IMR-90 (cell line): ENCODE measurements around the gene DCN. TPM values are rescaled to one million over a fixed set of nuclear protein-coding genes. Genes with fewer than 3 reads are reported as not detected.

ENCODE experiments used
- ATAC-seq: fragments of 200-7000 bp; cut with Tn5 transposase; 2 replicates; pipeline ENCODE4 v1.9.1; 2020; ENCODE audit warnings: low read depth, mild to moderate bottlenecking, moderate library complexity
- BruUV-seq: library from RNA; stranded (reverse); fragments of 400-500 nt; replicated peaks from 2 replicates; lab custom pipeline; 2021; lab: Mats Ljungman, UMichigan
- CTCF ChIA-PET: fragments of 300-600 bp; formaldehyde crosslinking; extraction: SDS; loops from one replicate; lab custom pipeline; 2021; ENCODE audit warnings: antibody characterized with exemption; lab: Yijun Ruan, JAX
- POLR2A ChIA-PET: fragments of 300-600 bp; sonication (Branson Sonifier 250); formaldehyde crosslinking; loops from one replicate; lab custom pipeline; 2022; ENCODE audit warnings: antibody characterized with exemption; ENCODE audit not compliant: unreplicated experiment; lab: Charles Lee
- DNase-seq: peaks from one replicate; pipeline ENCODE4 v3.0.0; 2013
- H2AFZ ChIP-seq: replicated peaks from 2 replicates; pipeline ENCODE3; 2013; ENCODE audit warnings: low read length, mild to moderate bottlenecking; ENCODE audit not compliant: poor library complexity
- H2AK5ac ChIP-seq: 2 replicates; pipeline ENCODE4 v1.6.1; 2013; ENCODE audit warnings: low read depth, low read length, inconsistent platforms
- H2AK9ac ChIP-seq: replicated peaks from 2 replicates; pipeline ENCODE3; 2013; ENCODE audit warnings: mild to moderate bottlenecking, low read depth, low read length, moderate library complexity; ENCODE audit not compliant: poor library complexity
- H2BK120ac ChIP-seq: 2 replicates; pipeline ENCODE4 v1.6.1; 2013; ENCODE audit warnings: low read depth, low read length, inconsistent platforms
- H2BK15ac ChIP-seq: 3 replicates; pipeline ENCODE4 v1.6.1; 2013; ENCODE audit warnings: low read depth, low read length, inconsistent platforms
- H2BK20ac ChIP-seq: 2 replicates; pipeline ENCODE4 v1.6.1; 2013; ENCODE audit warnings: low read depth, mild to moderate bottlenecking, inconsistent platforms, low read length, moderate library complexity
- H2BK5ac ChIP-seq: 2 replicates; pipeline ENCODE4 v1.6.1; 2013; ENCODE audit warnings: mild to moderate bottlenecking, low read depth, low read length, inconsistent platforms; ENCODE audit not compliant: poor library complexity, severe bottlenecking
- H3K14ac ChIP-seq: replicated peaks from 2 replicates; pipeline ENCODE4 v1.6.1; 2013; ENCODE audit warnings: low read depth, low read length, inconsistent platforms
- H3K18ac ChIP-seq: 2 replicates; pipeline ENCODE4 v1.6.1; 2013; ENCODE audit warnings: low read depth, low read length, control low read depth
- H3K23ac ChIP-seq: 2 replicates; pipeline ENCODE4 v1.6.1; 2013; ENCODE audit warnings: low read depth, low read length, inconsistent platforms
- H3K27ac ChIP-seq: 2 replicates; pipeline ENCODE4 v1.5.1; 2013; ENCODE audit warnings: mild to moderate bottlenecking, control low read depth, low read length; ENCODE audit not compliant: insufficient read depth
- H3K27me3 ChIP-seq: 2 replicates; pipeline ENCODE4 v1.6.1; 2013; ENCODE audit warnings: low read length; ENCODE audit not compliant: control insufficient read depth, insufficient read depth
- H3K36me3 ChIP-seq: 2 replicates; pipeline ENCODE4 v1.6.1; 2013; ENCODE audit warnings: low read length, mixed read lengths; ENCODE audit not compliant: control insufficient read depth, insufficient read depth
- H3K4ac ChIP-seq: 2 replicates; pipeline ENCODE4 v1.6.1; 2013; ENCODE audit warnings: low read depth, low read length, inconsistent platforms
- H3K4me1 ChIP-seq: 2 replicates; pipeline ENCODE4 v1.6.1; 2013; ENCODE audit warnings: low read length, mixed read lengths; ENCODE audit not compliant: control insufficient read depth, insufficient read depth
- H3K4me2 ChIP-seq: 2 replicates; pipeline ENCODE4 v1.6.1; 2013; ENCODE audit warnings: low read depth, mild to moderate bottlenecking, control low read depth, low read length, moderate library complexity
- H3K4me3 ChIP-seq: 2 replicates; pipeline ENCODE4 v1.5.1; 2013; ENCODE audit warnings: low read depth, mild to moderate bottlenecking, control low read depth, low read length, moderate library complexity; ENCODE audit not compliant: insufficient read depth
- H3K56ac ChIP-seq: 2 replicates; pipeline ENCODE4 v1.6.1; 2013; ENCODE audit warnings: low read length, inconsistent platforms; ENCODE audit not compliant: insufficient read depth; ENCODE audit errors: extremely low read depth
- H3K79me1 ChIP-seq, 2 experiments: 2 replicates each; pipeline ENCODE4 v1.6.1; 2013; ENCODE audit warnings: low read length in 2 of 2, inconsistent platforms in 1 of 2, low read depth in 1 of 2
- H3K9ac ChIP-seq: 2 replicates; pipeline ENCODE4 v1.6.1; 2013; ENCODE audit warnings: low read depth, low read length, control low read depth
- H3K9me1 ChIP-seq: 2 replicates; pipeline ENCODE4 v1.6.1; 2013; ENCODE audit warnings: low read length, inconsistent platforms; ENCODE audit not compliant: insufficient read depth
- H3K9me3 ChIP-seq: 2 replicates; pipeline ENCODE4 v1.6.1; 2013; ENCODE audit warnings: low read length; ENCODE audit not compliant: control insufficient read depth, insufficient read depth
- H4K20me1 ChIP-seq: 2 replicates; pipeline ENCODE4 v1.6.1; 2013; ENCODE audit warnings: low read length, inconsistent platforms; ENCODE audit not compliant: insufficient read depth
- H4K5ac ChIP-seq: 2 replicates; pipeline ENCODE4 v1.6.1; 2013; ENCODE audit warnings: mild to moderate bottlenecking, low read depth, low read length, control low read depth
- H4K8ac ChIP-seq, 2 experiments: 2 replicates each; pipeline ENCODE4 v1.6.1; 2013; ENCODE audit warnings: low read depth in 2 of 2, low read length in 2 of 2, control low read depth in 1 of 2, inconsistent platforms in 1 of 2
- H4K91ac ChIP-seq: 2 replicates; pipeline ENCODE4 v1.6.1; 2013; ENCODE audit warnings: low read depth, low read length, inconsistent platforms; ENCODE audit not compliant: insufficient read depth
- BHLHE40 ChIP-seq: fragments of 150-350 bp; IDR thresholded peaks from 2 replicates; pipeline ENCODE4 v1.6.1; 2016; ENCODE audit warnings: mild to moderate bottlenecking, low read depth, low read length
- CEBPB ChIP-seq: IDR thresholded peaks from 2 replicates; pipeline ENCODE4 v1.6.1; 2012; ENCODE audit warnings: low read depth, low read length, improper control_type of control experiment
- CHD1 ChIP-seq: IDR thresholded peaks from 2 replicates; pipeline ENCODE4 v1.6.1; 2012; ENCODE audit warnings: low read depth, low read length, improper control_type of control experiment
- CTCF ChIP-seq: conservative IDR thresholded peaks from 2 replicates; pipeline ENCODE4 v1.5.1; 2012; ENCODE audit warnings: mild to moderate bottlenecking, low read depth, low read length, improper control_type of control experiment
- ELK1 ChIP-seq: fragments of 150-350 bp; IDR thresholded peaks from 2 replicates; pipeline ENCODE4 v1.6.1; 2016; ENCODE audit warnings: low read depth, mild to moderate bottlenecking, low read length, moderate library complexity, borderline replicate concordance
- FOS ChIP-seq: fragments of 150-350 bp; IDR thresholded peaks from 2 replicates; pipeline ENCODE4 v1.6.1; 2016; ENCODE audit warnings: low read depth, low read length
- MAFK ChIP-seq: IDR thresholded peaks from 2 replicates; pipeline ENCODE4 v1.6.1; 2012; ENCODE audit warnings: low read depth, low read length, improper control_type of control experiment
- MAZ ChIP-seq: IDR thresholded peaks from 2 replicates; pipeline ENCODE4 v1.6.1; 2012; ENCODE audit warnings: low read depth, mild to moderate bottlenecking, low read length, improper control_type of control experiment, moderate library complexity, borderline replicate concordance
- MXI1 ChIP-seq: IDR thresholded peaks from 2 replicates; pipeline ENCODE4 v1.6.1; 2012; ENCODE audit warnings: low read depth, mild to moderate bottlenecking, low read length, moderate library complexity, borderline replicate concordance
- NFE2L2 ChIP-seq: fragments of 150-350 bp; IDR thresholded peaks from 2 replicates; pipeline ENCODE4 v1.6.1; 2016; ENCODE audit warnings: low read depth, mild to moderate bottlenecking, low read length
- POLR2A ChIP-seq: IDR thresholded peaks from 2 replicates; pipeline ENCODE4 v1.6.1; 2012; ENCODE audit warnings: mild to moderate bottlenecking, low read depth, low read length
- RAD21 ChIP-seq: IDR thresholded peaks from 2 replicates; pipeline ENCODE4 v1.6.1; 2012; ENCODE audit warnings: low read length, improper control_type of control experiment
- RCOR1 ChIP-seq: IDR thresholded peaks from 2 replicates; pipeline ENCODE4 v1.6.1; 2012; ENCODE audit warnings: mild to moderate bottlenecking, low read length, improper control_type of control experiment; ENCODE audit not compliant: insufficient replicate concordance
- RFX5 ChIP-seq: IDR thresholded peaks from 2 replicates; pipeline ENCODE4 v1.8.0; 2012; ENCODE audit warnings: low read depth, mild to moderate bottlenecking, low read length, moderate library complexity
- SMC3 ChIP-seq: fragments of 150-350 bp; IDR thresholded peaks from 2 replicates; pipeline ENCODE4 v1.6.1; 2016; ENCODE audit warnings: low read depth, mild to moderate bottlenecking, antibody characterized with exemption, low read length, moderate library complexity
- USF2 ChIP-seq: fragments of 150-350 bp; IDR thresholded peaks from 2 replicates; pipeline ENCODE4 v1.6.1; 2017; ENCODE audit warnings: mild to moderate bottlenecking, antibody characterized with exemption, low read length, low read depth
- WGBS, 2 experiments: methylation state at CpG; one replicate each; pipeline versions ENCODE4 v1.1.5 to v1.1.7; 2013; ENCODE audit warnings: missing lambda C conversion rate in 2 of 2; ENCODE audit not compliant: insufficient read length in 1 of 2; ENCODE audit errors: extremely low coverage in 2 of 2; 5-methylcytosine and 5-hydroxymethylcytosine counted together
- dilution Hi-C: fragments of 300-500 bp; cut with HindIII; formaldehyde crosslinking; loops from one replicate; pipeline ENCODE4 v1.14.3; 2018; ENCODE audit warnings: low sequenced_read_pairs; ENCODE audit not compliant: unreplicated experiment
- in situ Hi-C: fragments of 300-500 bp; cut with MboI; formaldehyde crosslinking; loops from 3 replicates; pipeline ENCODE4 v1.14.3; 2019; ENCODE audit warnings: low sequenced_read_pairs, inconsistent platforms, mixed read lengths
- intact Hi-C: fragments of 100-400 bp; cut with micrococcal nuclease; formaldehyde crosslinking; loops from 2 replicates; pipeline ENCODE4 v1.10.0; 2022
- polyA plus RNA-seq, 3 experiments: library from polyadenylated mRNA; depleted of rRNA; stranded (reverse); fragments of >200 nt; gene quantifications; 2 replicates each; pipeline ENCODE4 v1.2.3, GENCODE V29; 2012; ENCODE audit warnings: low replicate concordance in 1 of 3
- total RNA-seq: library from RNA; depleted of rRNA; stranded (reverse); fragments of >200 nt; gene quantifications from 2 replicates; pipeline ENCODE4 v1.2.3, GENCODE V29; 2012

Gene DCN
- total and polyA plus RNA-seq, 2 of the 4 experiments (the other 2 are of a cell fraction), result 241 to 965 TPM

- H3K4me3 ChIP-seq, result no peak overlapping the region
- CTCF ChIA-PET, result interaction anchor here (1.5 kb wide), 1 partner anchor 166 kb away, joined by 5 read pairs; no protein-coding TSS in a partner anchor
Observed at GRCh38 chr12:91144053-91144452, 38.6 kb downstream of the DCN start.

More at GRCh38 chr12:91144053-91144452, 38.6 kb downstream of the DCN start:
- Histone ChIP-seq H3K79me1 (no peaks in the 10 kb centered on the region), H3K56ac (no peak overlapping the region), H3K4me2 (no peak overlapping the region), H2BK120ac (peak overlapping the region; percentile 24), H3K4me1 (peaks cover 11% of the 10 kb centered on the region), H3K9ac (no peak overlapping the region), H3K27me3 (no peaks in the 10 kb centered on the region), H4K5ac (no peak overlapping the region), H2BK15ac (no peak overlapping the region), H2BK20ac (peak overlapping the region; percentile 32; the same call in 1 of the 2 replicates), H3K4ac (no peak overlapping the region), H2AK5ac (no peak overlapping the region), H2AK9ac (no peak overlapping the region), H3K14ac (no peak overlapping the region; the same call in 1 of the 2 replicates), H3K9me3 (no peaks in the 10 kb centered on the region), H3K36me3 (peaks cover 32% of the 10 kb centered on the region), H3K9me1 (peaks cover 4% of the 10 kb centered on the region), H2BK5ac (peak overlapping the region; percentile 3), H4K20me1 (no peaks in the 10 kb centered on the region), H4K91ac (0 out of 2 replicates have a peak overlapping the region, but pooled peaks have one; percentile 31), H3K23ac (peak overlapping the region; percentile 21; the same call in 1 of the 2 replicates), H3K18ac (no peak overlapping the region), H3K27ac (no peak overlapping the region), H4K8ac (no peak overlapping the region), H2AFZ (no peak overlapping the region)
- intact Hi-C loops (no loop called here), dilution Hi-C loops (no loop called here), in situ Hi-C loops (loop anchor here (10.0 kb wide), 1 partner anchor 159 kb away; no protein-coding TSS in a partner anchor)
- BruUV-seq, result no TSS peak
- no peak for ATAC-seq
- POLR2A ChIA-PET, result no interaction called here
- DNase-seq, result peak; percentile 60
- TF ChIP-seq NFE2L2 (no peak), RAD21 (no peak), SMC3 (no peak), RCOR1 (no peak), MAZ (no peak), FOS (no peak), BHLHE40 (no peak), MAFK (no peak), USF2 (no peak), CHD1 (no peak), RFX5 (no peak), MXI1 (no peak), POLR2A (no peak), ELK1 (no peak), CTCF (no peak), CEBPB (no peak)
- WGBS, 2 experiments, result no CpG with 5 or more reads among the region's 2 CpGs
